GM19099 (cell line): ENCODE measurements around the gene SVOPL.

Experiments used
- POLR2A ChIP-seq: IDR thresholded peaks from 3 replicates; pipeline ENCODE4 v1.6.1; 2011; ENCODE audit warnings: low read depth; ENCODE audit not compliant: insufficient read length; ENCODE audit errors: extremely low read depth

SVOPL gene

GRCh38 chr7:138716889-138717288, 15.7 kb upstream of the SVOPL start:
- TF ChIP-seq POLR2A: no peak

- TF ChIP-seq POLR2A: no peak
Measured at GRCh38 chr7:138713191-138713590, 12.0 kb upstream of the SVOPL start.

- no peak for TF ChIP-seq POLR2A
Measured at GRCh38 chr7:138712652-138713051, 11.5 kb upstream of the SVOPL start.

DNA sequence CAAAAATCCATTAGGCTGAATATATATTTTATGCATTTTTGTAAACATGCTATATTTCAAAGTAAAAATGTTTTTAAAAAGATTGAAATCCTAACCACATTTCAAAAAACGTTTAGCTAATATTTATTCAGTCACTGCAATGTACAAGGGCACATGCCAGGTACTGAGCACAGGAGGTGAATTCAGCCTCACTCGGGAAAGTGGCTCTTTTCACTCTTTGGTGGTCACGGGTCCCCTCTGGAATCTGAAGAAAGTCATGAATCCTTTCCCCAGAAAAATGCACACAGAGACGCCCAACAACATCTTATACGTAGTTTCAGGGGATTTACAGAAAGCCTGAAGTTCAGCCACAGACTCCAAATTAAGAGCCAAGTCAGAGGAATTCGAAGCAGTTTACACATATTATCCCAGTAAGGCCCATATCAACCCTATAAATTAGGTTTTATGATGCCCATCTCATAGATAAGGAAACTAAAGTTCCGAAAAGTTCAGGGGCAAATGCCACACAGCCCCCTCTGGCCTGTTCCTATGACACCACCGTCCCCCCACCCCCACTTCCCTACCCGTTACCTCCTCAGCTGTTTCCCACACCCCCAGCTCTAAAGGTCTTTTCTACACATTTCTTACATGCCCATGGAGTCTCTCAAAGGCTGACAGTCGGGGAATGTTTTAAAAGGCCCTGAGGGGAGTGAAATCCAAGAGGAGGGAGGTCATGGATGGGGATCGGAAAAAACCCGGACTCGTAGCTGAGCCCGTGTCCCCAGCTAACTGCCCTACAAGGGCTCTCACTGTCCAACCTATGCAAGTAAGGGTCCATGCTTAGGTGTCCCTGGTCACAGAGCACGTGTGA, 9.6 kb upstream of the SVOPL start:
- TF ChIP-seq POLR2A: no peak

DNA sequence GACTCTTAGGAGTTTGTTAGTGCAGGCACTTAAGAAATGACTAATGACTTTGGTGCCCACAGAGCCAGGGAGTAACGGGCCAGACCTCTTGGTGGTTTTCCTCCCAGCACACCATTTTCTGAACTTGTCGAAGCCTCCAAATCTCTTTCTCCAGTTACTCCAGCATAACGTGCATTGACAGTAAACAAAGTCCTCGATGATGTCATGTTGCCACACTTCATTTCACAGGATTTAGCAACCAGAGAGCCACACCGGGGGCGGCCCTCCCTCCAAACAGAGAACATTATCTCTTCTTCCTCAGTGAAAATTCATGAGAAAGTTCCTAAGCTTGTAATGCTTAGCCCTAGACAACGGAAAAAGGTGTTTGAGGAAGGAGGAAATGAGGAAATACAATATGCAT, 4.0 kb upstream of the SVOPL start:
- no peak for TF ChIP-seq POLR2A

- no peak for TF ChIP-seq POLR2A
Measured at GRCh38 chr7:138701537-138701923, 368 bp upstream of the SVOPL start.

DNA sequence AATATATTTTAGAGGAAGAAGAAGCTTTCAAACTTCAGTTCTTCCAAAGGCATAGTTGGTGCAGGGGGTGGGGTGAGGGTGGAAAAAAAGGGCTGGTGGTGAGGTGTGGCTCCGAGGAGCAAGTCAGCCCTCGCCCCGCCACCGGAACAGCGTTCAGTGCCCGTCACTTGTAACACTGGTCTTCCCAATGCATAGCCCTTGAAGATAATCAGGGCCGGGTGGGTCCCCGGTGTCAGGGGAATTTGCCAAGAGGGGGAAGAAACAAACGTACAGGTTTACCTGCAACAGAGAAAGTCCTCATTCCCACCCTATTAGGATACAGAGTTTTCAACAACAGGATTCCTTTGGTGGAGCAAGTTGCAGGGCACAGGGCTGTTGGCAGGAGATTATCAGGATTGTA, 1.5 kb downstream of the SVOPL start:
- TF ChIP-seq POLR2A: no peak

DNA sequence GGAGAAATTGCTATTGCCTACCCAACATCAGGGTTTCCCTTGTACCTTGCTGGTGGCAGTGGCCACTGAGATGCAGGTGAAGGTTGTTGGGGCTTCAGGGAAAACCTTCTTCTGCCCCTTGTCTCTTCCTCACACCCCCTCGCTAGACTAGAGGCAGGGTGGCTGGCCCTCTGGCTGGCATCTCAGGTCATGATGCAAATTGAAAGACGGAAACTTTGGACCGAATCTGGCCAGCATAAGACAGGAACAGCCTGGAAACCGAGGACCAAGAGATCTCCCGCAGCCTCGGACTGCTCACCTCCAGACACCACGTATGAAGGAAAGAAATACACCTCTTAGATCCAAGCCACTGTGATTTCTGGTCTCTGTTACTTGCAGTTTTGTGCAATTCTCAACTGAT, 2.9 kb downstream of the SVOPL start:
- no peak for TF ChIP-seq POLR2A

DNA sequence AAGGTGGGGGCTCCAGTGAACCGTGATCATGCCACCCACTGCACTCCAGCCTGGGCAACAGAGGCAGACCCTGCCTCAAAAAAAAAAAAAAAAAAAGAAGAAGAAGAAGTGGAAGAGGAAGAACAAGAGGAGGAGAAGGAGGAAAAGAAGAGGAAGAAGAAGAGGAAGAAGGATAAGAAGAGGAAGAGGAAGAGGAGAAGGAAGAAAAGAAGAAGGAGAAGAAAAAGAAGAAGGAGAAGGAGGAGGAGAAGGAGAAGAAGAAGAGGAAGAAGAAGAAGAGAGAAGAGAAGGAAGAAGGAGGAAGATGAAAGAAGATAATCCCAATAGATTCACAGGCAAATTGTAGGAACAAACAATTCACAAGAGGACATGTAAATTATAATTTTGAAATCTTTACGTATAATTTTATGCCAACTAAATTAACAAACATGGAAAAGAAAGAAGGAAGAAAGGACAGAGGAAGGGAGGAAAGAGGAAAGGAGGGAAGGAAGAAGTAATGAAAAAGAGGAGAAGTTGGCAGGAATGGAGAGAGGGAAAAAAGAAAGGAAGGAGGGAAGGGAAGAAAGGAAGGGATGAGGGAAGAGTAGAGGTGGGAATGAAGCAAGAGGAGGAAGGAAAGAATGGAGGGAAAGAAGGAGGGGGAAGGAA, 3.5 kb downstream of the SVOPL start:
- TF ChIP-seq POLR2A: no peak

GRCh38 chr7:138695106-138695505, 6.1 kb downstream of the SVOPL start:
- TF ChIP-seq POLR2A: no peak

DNA sequence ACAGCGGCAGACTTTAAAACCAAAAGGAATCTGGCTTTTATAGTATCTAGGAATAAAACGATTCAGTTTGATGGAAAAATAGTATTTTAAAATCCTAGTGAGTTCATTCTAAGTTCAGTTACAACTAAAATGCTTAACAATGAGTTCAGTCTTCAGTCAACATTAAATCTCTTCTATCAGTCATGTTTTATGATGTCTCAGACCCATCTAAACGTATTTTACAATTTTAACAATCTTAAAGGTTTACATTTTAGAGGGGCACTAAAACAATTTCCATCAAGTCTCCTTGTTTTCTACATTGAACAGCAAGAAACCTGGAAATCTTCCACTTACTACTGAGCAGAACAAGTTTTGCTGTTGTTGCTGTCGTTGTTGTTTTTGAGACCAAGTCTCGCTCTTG, 10.0 kb downstream of the SVOPL start:
- no peak for TF ChIP-seq POLR2A

GRCh38 chr7:138690495-138690894, 10.7 kb downstream of the SVOPL start:
- TF ChIP-seq POLR2A: no peak

DNA sequence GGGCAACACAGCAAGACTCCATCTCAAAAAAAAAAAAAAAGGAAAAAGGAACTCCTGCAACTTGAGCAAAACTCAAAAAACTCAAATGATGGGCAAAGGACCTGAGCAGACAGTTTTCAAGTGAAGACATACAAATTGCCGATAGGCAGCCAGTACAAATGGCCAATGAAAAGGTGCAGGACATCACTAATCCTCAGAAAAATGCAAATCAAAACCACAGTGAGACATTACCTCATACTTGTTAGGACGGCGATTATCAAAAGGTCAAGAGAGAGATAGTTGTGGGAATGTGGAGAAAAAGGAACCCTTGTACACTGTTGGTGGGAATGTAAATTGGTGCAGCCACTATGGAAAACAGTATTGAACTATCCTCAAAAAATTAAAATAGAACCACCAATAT, 16.8 kb downstream of the SVOPL start:
- TF ChIP-seq POLR2A: no peak

GRCh38 chr7:138679793-138680192, 21.4 kb downstream of the SVOPL start:
- no peak for TF ChIP-seq POLR2A

GRCh38 chr7:138670594-138670993, 30.6 kb downstream of the SVOPL start:
- no peak for TF ChIP-seq POLR2A

- no peak for TF ChIP-seq POLR2A
Measured at GRCh38 chr7:138669364-138669763, 31.8 kb downstream of the SVOPL start.

DNA sequence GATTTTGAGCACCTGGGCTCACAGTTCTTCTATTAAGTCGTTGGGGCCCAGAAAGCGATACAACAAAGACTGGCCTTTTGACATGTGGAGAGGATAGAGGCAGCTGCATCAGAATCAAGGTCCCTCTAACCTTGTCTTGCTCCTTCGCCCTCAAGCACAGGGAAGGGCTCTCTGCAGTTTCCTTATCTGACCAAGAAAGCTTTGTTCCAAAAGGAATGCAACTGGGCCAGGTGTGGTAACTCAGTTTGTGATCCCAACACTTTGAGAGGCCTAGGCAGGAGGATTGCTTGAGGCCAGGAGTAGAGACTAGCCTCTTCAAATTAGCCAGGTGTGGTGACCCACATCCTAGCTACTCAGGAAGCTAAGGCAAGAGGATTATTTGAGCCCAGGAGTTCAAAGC, 32.2 kb downstream of the SVOPL start:
- TF ChIP-seq POLR2A: no peak

- no peak for TF ChIP-seq POLR2A
Measured at GRCh38 chr7:138668229-138668596, 32.9 kb downstream of the SVOPL start.
